SU-DHL-6 (cell line): ENCODE measurements around the gene CACNA1G.

Experiments used
- H2AFZ ChIP-seq: fragments of 200-600 bp; sonication (generic); 2 replicates; pipeline ENCODE4 v1.6.1; 2014; ENCODE audit warnings: low read depth, mild to moderate bottlenecking, moderate library complexity, mixed read lengths, antibody characterized with exemption, low read length; ENCODE audit not compliant: severe bottlenecking
- H3F3A ChIP-seq: fragments of 200-600 bp; shearing (Covaris generic); 2 replicates; pipeline ENCODE4 v1.6.0; 2016; ENCODE audit warnings: antibody characterized with exemption, mild to moderate bottlenecking; ENCODE audit not compliant: insufficient read depth
- H3K27ac ChIP-seq: fragments of 200-600 bp; sonication (generic); 2 replicates; pipeline ENCODE4 v1.5.1; 2016; ENCODE audit warnings: low read depth, mild to moderate bottlenecking, low read length, moderate library complexity, mixed read lengths
- H3K27me3 ChIP-seq: fragments of 200-600 bp; sonication (generic), shearing (Covaris generic); 2 replicates; pipeline ENCODE4 v1.6.0; 2014; ENCODE audit warnings: mild to moderate bottlenecking, low read length
- H3K36me3 ChIP-seq: fragments of 200-600 bp; sonication (generic); 2 replicates; pipeline ENCODE4 v1.6.1; 2014; ENCODE audit warnings: mild to moderate bottlenecking, low read length, mixed read lengths
- H3K4me2 ChIP-seq: fragments of 300-600, 200-600 bp; shearing (Covaris generic), sonication (generic); 2 replicates; pipeline ENCODE4 v1.6.0; 2014; ENCODE audit warnings: low read length, low read depth, mild to moderate bottlenecking; ENCODE audit not compliant: poor library complexity, severe bottlenecking
- H3K4me3 ChIP-seq: fragments of 200-600 bp; sonication (generic); 2 replicates; pipeline ENCODE4 v1.5.1; 2014; ENCODE audit warnings: antibody characterized with exemption, low read length, mild to moderate bottlenecking, mixed read lengths; ENCODE audit not compliant: insufficient read depth, poor library complexity, severe bottlenecking
- H3K79me2 ChIP-seq: fragments of 200-600 bp; sonication (generic); 2 replicates; pipeline ENCODE4 v1.6.1; 2014; ENCODE audit warnings: mild to moderate bottlenecking, low read length, moderate library complexity; ENCODE audit not compliant: insufficient read depth
- H3K9ac ChIP-seq: fragments of 200-600 bp; sonication (generic); 2 replicates; pipeline ENCODE4 v1.7.0; 2014; ENCODE audit warnings: mild to moderate bottlenecking, low read length
- H3K9me2 ChIP-seq: fragments of 200-600 bp; sonication (generic); replicated peaks from 2 replicates; pipeline ENCODE4 v1.6.1; 2014; ENCODE audit warnings: low read length; ENCODE audit not compliant: insufficient read depth
- H3K9me3 ChIP-seq: fragments of 200-600 bp; sonication (generic); 2 replicates; pipeline ENCODE4 v1.6.1; 2014; ENCODE audit warnings: low read length, mixed read lengths; ENCODE audit not compliant: insufficient read depth
- H4K20me1 ChIP-seq: fragments of 200-600 bp; sonication (generic); 2 replicates; pipeline ENCODE4 v1.6.1; 2014; ENCODE audit warnings: low read depth, mild to moderate bottlenecking, antibody characterized with exemption, low read length, moderate library complexity, mixed read lengths
- CTCF ChIP-seq: fragments of 200-600 bp; sonication (generic); IDR thresholded peaks from one replicate; pipeline ENCODE4 v1.5.1; 2017; ENCODE audit warnings: antibody characterized with exemption, mild to moderate bottlenecking, low read length, moderate library complexity; ENCODE audit not compliant: insufficient read depth, poor library complexity, severe bottlenecking
- EZH2phosphoT487 ChIP-seq: fragments of 200-600 bp; sonication (generic), shearing (Covaris generic); conservative IDR thresholded peaks from 2 replicates; pipeline ENCODE4 v1.6.1; 2018; ENCODE audit warnings: mild to moderate bottlenecking, antibody characterized with exemption, low read length, moderate library complexity, mixed read lengths

The CACNA1G gene

GRCh38 chr17:50549256-50549941, 11.1 kb upstream of the CACNA1G start:
- no peaks in the 10 kb centered on the region for H3K9me3 ChIP-seq
- H3K27ac ChIP-seq: no peak overlapping the region
- H3F3A ChIP-seq: no peaks in the 10 kb centered on the region
- H3K36me3 ChIP-seq: no peaks in the 10 kb centered on the region
- no peaks in the 10 kb centered on the region for H4K20me1 ChIP-seq
- H3K27me3 ChIP-seq: no peaks in the 10 kb centered on the region
- H3K79me2 ChIP-seq: no peaks in the 10 kb centered on the region
- no peak overlapping the region for H3K4me2 ChIP-seq
- no peak overlapping the region for H3K4me3 ChIP-seq
- H3K9me2 ChIP-seq: no peaks in the 10 kb centered on the region
- TF ChIP-seq EZH2phosphoT487 (no peak), CTCF (no peak)
- no peak overlapping the region for H2AFZ ChIP-seq
- H3K9ac ChIP-seq: no peak overlapping the region

- Histone ChIP-seq H3K27me3 (no peaks in the 10 kb centered on the region), H3K4me3 (no peak overlapping the region), H3K9ac (no peak overlapping the region), H3K36me3 (no peaks in the 10 kb centered on the region), H3K79me2 (no peaks in the 10 kb centered on the region), H4K20me1 (no peaks in the 10 kb centered on the region), H3F3A (no peaks in the 10 kb centered on the region), H3K4me2 (no peak overlapping the region), H2AFZ (no peak overlapping the region), H3K9me2 (no peaks in the 10 kb centered on the region), H3K9me3 (no peaks in the 10 kb centered on the region), H3K27ac (no peak overlapping the region)
- no peak for TF ChIP-seq EZH2phosphoT487
Observed at GRCh38 chr17:50549969-50550368, 10.5 kb upstream of the CACNA1G start.

- Histone ChIP-seq H3K4me2 (no peak overlapping the region), H3K27ac (no peak overlapping the region)
- no peak for TF ChIP-seq EZH2phosphoT487
- TF ChIP-seq CTCF: peak; percentile 65
Observed at GRCh38 chr17:50550661-50551432, 9.7 kb upstream of the CACNA1G start.

GRCh38 chr17:50551433-50551815, 9.1 kb upstream of the CACNA1G start:
- Histone ChIP-seq H3K4me2 (no peak overlapping the region), H2AFZ (no peak overlapping the region), H3K27ac (no peak overlapping the region), H3K9me3 (no peaks in the 10 kb centered on the region), H3K27me3 (no peaks in the 10 kb centered on the region), H3K4me3 (no peak overlapping the region), H3K79me2 (no peaks in the 10 kb centered on the region), H4K20me1 (no peaks in the 10 kb centered on the region), H3K9me2 (no peaks in the 10 kb centered on the region), H3F3A (no peaks in the 10 kb centered on the region), H3K9ac (no peak overlapping the region), H3K36me3 (no peaks in the 10 kb centered on the region)
- TF ChIP-seq CTCF (no peak), EZH2phosphoT487 (no peak)

More at GRCh38 chr17:50550661-50551432, 9.7 kb upstream of the CACNA1G start:
- Histone ChIP-seq H3K9ac (no peak overlapping the region), H3K27me3 (no peaks in the 10 kb centered on the region), H4K20me1 (no peaks in the 10 kb centered on the region), H3F3A (no peaks in the 10 kb centered on the region), H3K9me3 (no peaks in the 10 kb centered on the region), H3K9me2 (no peaks in the 10 kb centered on the region), H2AFZ (no peak overlapping the region), H3K4me3 (no peak overlapping the region), H3K36me3 (no peaks in the 10 kb centered on the region), H3K79me2 (no peaks in the 10 kb centered on the region)
